GM21390 (cell line): ENCODE measurements around the gene PLEKHH1.

ENCODE experiments used
- ATAC-seq: cut with Tn5 transposase; IDR thresholded peaks from one replicate; pipeline ENCODE4 v1.9.1; 2021; ENCODE audit not compliant: unreplicated experiment

The PLEKHH1 gene

GRCh38 chr14:67510121-67510520, 23.0 kb upstream of the PLEKHH1 start:
- ATAC-seq: no peak

- ATAC-seq: no peak
Measured at GRCh38 chr14:67510836-67511235, 22.3 kb upstream of the PLEKHH1 start.

GRCh38 chr14:67512463-67513310, 20.4 kb upstream of the PLEKHH1 start:
- ATAC-seq: no peak

- ATAC-seq: no peak
Measured at GRCh38 chr14:67513631-67514108, 19.4 kb upstream of the PLEKHH1 start.

GRCh38 chr14:67514203-67514607, 18.9 kb upstream of the PLEKHH1 start:
- no peak for ATAC-seq

- ATAC-seq: peak; percentile 46
Measured at GRCh38 chr14:67514650-67515385, 18.3 kb upstream of the PLEKHH1 start.

- peak; percentile 64 for ATAC-seq
Measured at GRCh38 chr14:67515386-67516079, 17.6 kb upstream of the PLEKHH1 start.

- no peak for ATAC-seq
Measured at GRCh38 chr14:67516676-67517075, 16.4 kb upstream of the PLEKHH1 start.

- ATAC-seq: no peak
Measured at GRCh38 chr14:67517083-67517482, 16.0 kb upstream of the PLEKHH1 start.

- ATAC-seq: no peak
Measured at GRCh38 chr14:67519406-67519805, 13.7 kb upstream of the PLEKHH1 start.

- no peak for ATAC-seq
Measured at GRCh38 chr14:67520482-67520881, 12.6 kb upstream of the PLEKHH1 start.

- ATAC-seq: no peak
Measured at GRCh38 chr14:67522270-67522669, 10.8 kb upstream of the PLEKHH1 start.

GRCh38 chr14:67523764-67524633, 9.1 kb upstream of the PLEKHH1 start:
- ATAC-seq: no peak

GRCh38 chr14:67524634-67524963, 8.5 kb upstream of the PLEKHH1 start:
- ATAC-seq: no peak

- no peak for ATAC-seq
Measured at GRCh38 chr14:67525389-67525788, 7.7 kb upstream of the PLEKHH1 start.

GRCh38 chr14:67526181-67526580, 6.9 kb upstream of the PLEKHH1 start:
- no peak for ATAC-seq

GRCh38 chr14:67526676-67527459, 6.2 kb upstream of the PLEKHH1 start:
- ATAC-seq: no peak

GRCh38 chr14:67527756-67528155, 5.3 kb upstream of the PLEKHH1 start:
- no peak for ATAC-seq

GRCh38 chr14:67528276-67528675, 4.8 kb upstream of the PLEKHH1 start:
- no peak for ATAC-seq
